K562 (cell line): ENCODE measurements around the gene COASY. TPM values are rescaled to one million over a fixed set of nuclear protein-coding genes. Genes with fewer than 3 reads are reported as not detected.

ENCODE experiments used
- ATAC-seq: fragments of 200-7000 bp; cut with Tn5 transposase; 3 replicates; pipeline ENCODE4 v1.9.1; 2020; ENCODE audit warnings: moderate library complexity
- BruUV-seq: library from RNA; stranded (reverse); fragments of 400-500 nt; replicated peaks from 2 replicates; lab custom pipeline; 2021; lab: Mats Ljungman, UMichigan
- CTCF ChIA-PET: fragments of 300-600 bp; formaldehyde crosslinking; extraction: SDS; loops from one replicate; lab custom pipeline; 2021; ENCODE audit warnings: low intra/inter-chr PET ratio; lab: Yijun Ruan, JAX
- POLR2A ChIA-PET: fragments of 300-600, 350-650 bp; sonication (Branson Sonifier 250); formaldehyde crosslinking; extraction: SDS; loops from one replicate; lab custom pipeline; 2021; ENCODE audit warnings: antibody characterized with exemption, inconsistent platforms; lab: Yijun Ruan, JAX
- DNase-seq, 4 experiments: peaks; one replicate each; pipeline versions ENCODE4 v3.0.0 to v3.0.0-alpha.2; 2011 to 2018; ENCODE audit warnings: low spot score in 3 of 4, mixed read lengths in 3 of 4; ENCODE audit errors: extremely low read depth in 1 of 4
- FAIRE-seq: peaks from 2 replicates; lab custom pipeline; 2011; peaks lifted over from hg19 to GRCh38; lab: Jason Lieb, UNC
- H2AFZ ChIP-seq: 2 replicates; pipeline ENCODE4 v1.6.0; 2011; ENCODE audit warnings: low read depth, low read length, control low read depth, inconsistent platforms
- H3K27ac ChIP-seq: fragments of 200-600 bp; 3 replicates; pipeline ENCODE4 v1.8.0; 2011; ENCODE audit warnings: low read depth, mild to moderate bottlenecking, control low read depth, inconsistent platforms, low read length, moderate library complexity, mixed read lengths; ENCODE audit errors: extremely low read depth
- H3K27me3 ChIP-seq, 2 experiments: fragments of 300-600 bp in 1 of 2; 2 replicates in 1 of 2; 3 replicates in 1 of 2; pipeline versions ENCODE4 v1.6.0 to v1.8.0; 2011; ENCODE audit warnings: inconsistent platforms in 2 of 2, low read length in 2 of 2, mild to moderate bottlenecking in 1 of 2, mixed read lengths in 1 of 2, moderate library complexity in 1 of 2; ENCODE audit not compliant: control insufficient read depth in 2 of 2, insufficient read depth in 2 of 2
- H3K36me3 ChIP-seq: fragments of 300-600 bp; 3 replicates; pipeline ENCODE4 v1.8.0; 2011; ENCODE audit warnings: mild to moderate bottlenecking, low read length, inconsistent platforms; ENCODE audit not compliant: control insufficient read depth, insufficient read depth
- H3K4me1 ChIP-seq, 2 experiments: fragments of 200-600 bp in 1 of 2; replicated peaks in 1 of 2; 2 replicates in 1 of 2; 3 replicates in 1 of 2; pipeline versions ENCODE4 v1.5.1 to v1.8.0; 2011; ENCODE audit warnings: inconsistent platforms in 2 of 2, low read length in 2 of 2, mild to moderate bottlenecking in 1 of 2, mixed read lengths in 1 of 2, moderate library complexity in 1 of 2; ENCODE audit not compliant: control insufficient read depth in 2 of 2, insufficient read depth in 2 of 2
- H3K4me2 ChIP-seq: 2 replicates; pipeline ENCODE4 v1.6.1; 2011; ENCODE audit warnings: low read length, control low read depth, inconsistent platforms, mixed read lengths; ENCODE audit not compliant: insufficient read depth
- H3K4me3 ChIP-seq: fragments of 200-600 bp; sonication (generic), shearing (Covaris generic); 2 replicates; pipeline ENCODE4 v1.5.1; 2016; ENCODE audit warnings: control low read depth, inconsistent platforms
- H3K79me2 ChIP-seq: fragments of 200-600 bp; 3 replicates; pipeline ENCODE4 v1.8.0; 2011; ENCODE audit warnings: low read length, inconsistent platforms; ENCODE audit not compliant: control insufficient read depth, insufficient read depth
- H3K9ac ChIP-seq, 2 experiments: 2 replicates each; pipeline versions ENCODE4 v1.6.0 to v1.6.1; 2011; ENCODE audit warnings: low read depth in 2 of 2, low read length in 2 of 2, control low read depth in 1 of 2, inconsistent platforms in 1 of 2, mild to moderate bottlenecking in 1 of 2, mixed read lengths in 1 of 2; ENCODE audit not compliant: insufficient read depth in 1 of 2
- H3K9me1 ChIP-seq: one replicate; pipeline ENCODE4 v1.6.0; 2011; ENCODE audit warnings: inconsistent platforms, mild to moderate bottlenecking, low read length, moderate library complexity; ENCODE audit not compliant: control insufficient read depth, insufficient read depth
- H3K9me3 ChIP-seq: replicated peaks from 2 replicates; pipeline ENCODE4 v1.5.1; 2011; ENCODE audit warnings: low read depth, low read length, inconsistent platforms; ENCODE audit not compliant: control insufficient read depth, insufficient read depth
- H4K20me1 ChIP-seq: replicated peaks from 2 replicates; pipeline ENCODE4 v1.6.1; 2011; ENCODE audit warnings: low read length, inconsistent platforms, mixed read lengths; ENCODE audit not compliant: control insufficient read depth, insufficient read depth
- IFI16 ChIP-seq: fragments of 250-450 bp; sonication (Bioruptor Pico); IDR thresholded peaks from 2 replicates; pipeline ENCODE4 v2.1.2; 2022; ENCODE audit warnings: mild to moderate bottlenecking, inconsistent platforms
- MEIS2 ChIP-seq: fragments of 450-650 bp; IDR thresholded peaks from 2 replicates; pipeline ENCODE4 v1.6.1; 2014; ENCODE audit warnings: mild to moderate bottlenecking; ENCODE audit not compliant: partially characterized antibody
- PBX2 ChIP-seq, 2 experiments: IDR thresholded peaks in 1 of 2; conservative IDR thresholded peaks in 1 of 2; 2 replicates each; pipeline ENCODE4 v1.6.1; 2016; ENCODE audit warnings: low read depth in 2 of 2, mild to moderate bottlenecking in 1 of 2, missing compliant biosample characterization in 1 of 2, missing genetic modification characterization in 1 of 2, moderate library complexity in 1 of 2
- PKNOX1 ChIP-seq: fragments of 450-650 bp; IDR thresholded peaks from 2 replicates; pipeline ENCODE4 v1.6.1; 2016
- SNIP1 ChIP-seq: fragments of 450-650 bp; IDR thresholded peaks from 2 replicates; pipeline ENCODE4 v1.7.1; 2017; ENCODE audit warnings: low read depth, mild to moderate bottlenecking
- ZNF395 ChIP-seq: fragments of 200-800 bp; sonication (Bioruptor generic); IDR thresholded peaks from 2 replicates; pipeline ENCODE4 v1.6.1; 2017; ENCODE audit warnings: missing genetic modification characterization, missing compliant biosample characterization
- ZNF76 ChIP-seq: fragments of 250-450 bp; sonication (Bioruptor Pico); IDR thresholded peaks from 2 replicates; pipeline ENCODE4 v1.4.0; 2020; ENCODE audit warnings: mild to moderate bottlenecking, moderate library complexity, borderline replicate concordance
- WGBS: fragments of 100-300 bp; shearing (Covaris generic); methylation state at CpG from one replicate; pipeline ENCODE4 v1.1.6; 2016; ENCODE audit warnings: low coverage, mixed read lengths; ENCODE audit not compliant: insufficient coverage; ENCODE audit errors: missing lambda C conversion rate; 5-methylcytosine and 5-hydroxymethylcytosine counted together
- in situ Hi-C: fragments of 300-500 bp; cut with MboI; formaldehyde crosslinking; loops from 4 replicates; pipeline ENCODE4 v1.15.0; 2018; ENCODE audit warnings: inconsistent platforms, mixed read lengths
- intact Hi-C: fragments of 100-400 bp; cut with micrococcal nuclease; formaldehyde crosslinking; loops from 2 replicates; pipeline ENCODE4 v1.14.2; 2022
- polyA plus RNA-seq, 8 experiments: library from polyadenylated mRNA; depleted of rRNA in 4 of 8; stranded (reverse) in 5 of 8; unstranded in 3 of 8; fragments of >200 nt; fragmentation: Nextera tagmentation in 2 of 8; fragmentation: Illumina TruSeq in 1 of 8; extraction: Ambion mirVana in 2 of 8; extraction: Trizol in 1 of 8; gene quantifications; 2 replicates each; pipeline versions ENCODE4 v1.2.1 to v1.2.3, GENCODE V29; 2011 to 2014; ENCODE audit warnings: inconsistent platforms in 1 of 8, missing spikeins in 1 of 8
- total RNA-seq, 7 experiments: library from RNA; depleted of rRNA in 6 of 7; stranded (reverse); fragments of >200 nt in 6 of 7; fragmentation: Illumina TruSeq in 2 of 7; extraction: Trizol in 2 of 7; gene quantifications; 2 replicates each; pipeline versions ENCODE4 v1.2.1 to v1.2.3, GENCODE V29; 2011 to 2021; ENCODE audit warnings: low replicate concordance in 1 of 7

Gene COASY
- total and polyA plus RNA-seq, 9 of the 15 experiments (the other 6 are each of a cell fraction or from before 2014, with no cell fraction given), result 25.4 to 175 (median 62.3) TPM

- no peak for TF ChIP-seq SNIP1
- TF ChIP-seq ZNF76 (CRISPR knock-in tag), result no peak
- TF ChIP-seq, all 486 proteins: peak for 89
Observed at GRCh38 chr17:42554250-42555121, 7.5 kb upstream of the COASY start (continued).

- Histone ChIP-seq H3K4me2 (peak overlapping the region; percentile 96), H3K4me3 (peak overlapping the region; percentile 87), H3K36me3 (peaks cover 4% of the 10 kb centered on the region; the same call in 1 of the 3 replicates), H3K79me2 (peaks cover 26% of the 10 kb centered on the region), H3K9me3 (no peaks in the 10 kb centered on the region), H3K27me3 (no peaks in the 10 kb centered on the region), H3K4me1 (peaks cover 18 to 45% of the 10 kb centered on the region in 2 experiments; a peak in 4 of 5 replicates), H4K20me1 (no peaks in the 10 kb centered on the region), H3K9ac (peak overlapping the region; percentile 66 to 100), H3K27ac (peak overlapping the region; percentile 91), H3K9me1 (no peaks in the 10 kb centered on the region), H2AFZ (peak overlapping the region; percentile 85)
- ChIA-PET CTCF (no interaction called here), POLR2A (interaction anchor here (0.6 to 1.3 kb wide), 4 partner anchors 18 to 279 kb away, joined by 3 to 4 read pairs (median 3); no protein-coding TSS in a partner anchor)
- TSS peak; percentile 78 for BruUV-seq
- WGBS, result 25% methylated on average over 4 of the region's 4 CpGs
- no peak for DNase-seq
- TF ChIP-seq PKNOX1, result peak; percentile 34; the same call in 1 of the 2 replicates
- no peak for TF ChIP-seq IFI16
- TF ChIP-seq PBX2 (CRISPR knock-in tag; IDR thresholded peaks at IDR 0.05; ENCODE audit: low read depth), result no peak
- TF ChIP-seq PBX2 (tag; conservative IDR thresholded peaks at IDR 0.05; ENCODE audit: low read depth), result 0 out of 2 replicates have a peak, but pooled peaks have one; percentile 28
- TF ChIP-seq ZNF395 (CRISPR knock-in tag), result 0 out of 2 replicates have a peak, but pooled peaks have one; percentile 7
- peak; percentile 39 for TF ChIP-seq MEIS2
- no peak for ATAC-seq
- in situ Hi-C loops (no loop called here), intact Hi-C loops (no loop called here)
- peak; percentile 6 for FAIRE-seq
Observed at GRCh38 chr17:42555122-42555622, 6.8 kb upstream of the COASY start.
